ENCODE results near the gene KATNAL1.

GRCh38 chr13:30268673-30269072, 38.7 kb downstream of the KATNAL1 start:
- TF ChIP-seq, protein P1, sequence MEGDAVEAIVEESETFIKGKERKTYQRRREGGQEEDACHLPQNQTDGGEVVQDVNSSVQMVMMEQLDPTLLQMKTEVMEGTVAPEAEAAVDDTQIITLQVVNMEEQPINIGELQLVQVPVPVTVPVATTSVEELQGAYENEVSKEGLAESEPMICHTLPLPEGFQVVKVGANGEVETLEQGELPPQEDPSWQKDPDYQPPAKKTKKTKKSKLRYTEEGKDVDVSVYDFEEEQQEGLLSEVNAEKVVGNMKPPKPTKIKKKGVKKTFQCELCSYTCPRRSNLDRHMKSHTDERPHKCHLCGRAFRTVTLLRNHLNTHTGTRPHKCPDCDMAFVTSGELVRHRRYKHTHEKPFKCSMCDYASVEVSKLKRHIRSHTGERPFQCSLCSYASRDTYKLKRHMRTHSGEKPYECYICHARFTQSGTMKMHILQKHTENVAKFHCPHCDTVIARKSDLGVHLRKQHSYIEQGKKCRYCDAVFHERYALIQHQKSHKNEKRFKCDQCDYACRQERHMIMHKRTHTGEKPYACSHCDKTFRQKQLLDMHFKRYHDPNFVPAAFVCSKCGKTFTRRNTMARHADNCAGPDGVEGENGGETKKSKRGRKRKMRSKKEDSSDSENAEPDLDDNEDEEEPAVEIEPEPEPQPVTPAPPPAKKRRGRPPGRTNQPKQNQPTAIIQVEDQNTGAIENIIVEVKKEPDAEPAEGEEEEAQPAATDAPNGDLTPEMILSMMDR (IDR thresholded peaks at IDR 0.05) = no peak
- no peak for TF ChIP-seq POLR2A (IDR thresholded peaks at IDR 0.05)
